Measurements from ENCODE around the gene ZDHHC18.
"Not testable (repeated sequence)": the region's sequence is repeated elsewhere in the genome, so short reads cannot be mapped to it uniquely, and the experiment has no call there.

The ZDHHC18 gene

GRCh38 chr1:26837665-26838064 is 11.2 kb downstream of the ZDHHC18 start:
- not testable (repeated sequence) for DNase-seq

DNA sequence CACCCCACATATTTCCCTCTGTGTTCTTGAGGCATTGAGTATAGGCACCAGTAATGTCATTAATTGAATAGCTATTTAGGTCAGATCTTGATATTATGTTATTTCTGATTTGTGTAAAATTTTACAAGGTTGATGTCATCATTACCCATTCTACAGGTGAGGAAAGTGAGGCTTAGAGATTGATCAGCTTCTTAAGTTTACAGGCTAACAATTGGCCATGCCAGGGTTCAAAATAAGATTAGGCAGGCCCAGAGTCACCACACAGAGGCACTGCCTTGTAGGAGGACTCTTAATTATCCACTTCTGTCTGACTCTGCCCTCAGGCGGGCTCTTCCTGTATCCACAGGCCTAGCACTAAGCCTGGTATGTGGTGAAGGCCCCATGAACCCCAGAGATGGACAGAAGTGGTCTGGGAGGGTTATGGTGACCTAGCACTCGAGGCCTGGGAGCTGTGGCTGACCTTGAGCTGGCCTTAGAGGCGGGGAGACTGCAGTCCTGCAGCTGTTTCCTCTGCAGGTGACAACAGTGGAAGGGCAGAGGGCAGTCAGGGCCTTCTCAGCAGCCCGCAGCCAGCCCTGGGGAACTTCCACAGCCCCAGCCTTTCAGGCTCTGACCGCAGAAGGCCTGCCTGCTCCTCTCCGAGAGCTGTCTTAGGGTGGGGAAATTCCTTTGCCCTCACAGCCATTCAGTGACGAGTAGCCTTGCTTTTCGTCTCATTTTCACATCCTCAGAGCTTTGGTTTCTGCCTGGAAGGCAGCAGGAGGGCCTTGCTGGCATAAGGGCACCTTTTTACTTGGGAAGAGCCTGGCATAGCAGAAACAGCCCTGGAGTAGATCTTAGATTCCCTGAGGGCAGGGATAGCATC is 12.2 kb downstream of the ZDHHC18 start:
- peak; percentile 56 for DNase-seq

- no peak for DNase-seq
These were observed 12.8 kb downstream of the ZDHHC18 start for GRCh38 chr1:26839339-26839722.

GRCh38 chr1:26839779-26840178 is 13.3 kb downstream of the ZDHHC18 start:
- DNase-seq: no peak

GRCh38 chr1:26844424-26845196 is 18.1 kb downstream of the ZDHHC18 start:
- DNase-seq: no peak

- not testable (repeated sequence) for DNase-seq
These were observed 21.3 kb downstream of the ZDHHC18 start for GRCh38 chr1:26847826-26848225.

- no peak for DNase-seq
These were observed 22.0 kb downstream of the ZDHHC18 start for GRCh38 chr1:26848499-26848898.

- no peak for DNase-seq
These were observed 22.7 kb downstream of the ZDHHC18 start for GRCh38 chr1:26848941-26849774.

DNA sequence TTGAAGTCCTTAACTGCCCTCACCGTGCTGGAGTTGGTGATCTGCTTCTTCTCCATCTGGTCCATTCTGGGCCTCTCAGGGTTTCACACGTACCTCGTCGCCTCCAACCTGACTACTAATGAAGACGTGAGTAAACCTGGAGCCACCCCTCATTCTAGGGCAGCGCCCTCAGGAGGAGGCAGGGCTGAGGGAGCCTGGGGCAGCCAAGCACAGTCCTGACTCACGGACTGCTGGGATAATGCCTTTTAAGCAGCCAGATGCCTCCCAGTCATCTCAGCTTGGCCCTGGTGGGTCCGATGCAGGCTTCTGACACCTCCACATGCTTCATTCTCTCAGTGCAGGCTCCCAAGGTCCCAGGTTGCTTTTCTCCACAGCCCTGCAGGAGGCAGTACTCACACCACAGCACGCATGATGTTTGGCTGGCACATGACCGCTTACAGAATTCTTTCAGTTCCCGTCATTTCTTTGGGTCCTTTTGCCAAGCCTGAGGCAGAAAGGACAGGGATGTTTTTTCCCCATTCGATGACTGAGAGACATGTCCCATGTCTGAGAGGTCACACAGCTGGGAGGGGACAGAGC is 24.7 kb downstream of the ZDHHC18 start:
- DNase-seq: no peak

DNA sequence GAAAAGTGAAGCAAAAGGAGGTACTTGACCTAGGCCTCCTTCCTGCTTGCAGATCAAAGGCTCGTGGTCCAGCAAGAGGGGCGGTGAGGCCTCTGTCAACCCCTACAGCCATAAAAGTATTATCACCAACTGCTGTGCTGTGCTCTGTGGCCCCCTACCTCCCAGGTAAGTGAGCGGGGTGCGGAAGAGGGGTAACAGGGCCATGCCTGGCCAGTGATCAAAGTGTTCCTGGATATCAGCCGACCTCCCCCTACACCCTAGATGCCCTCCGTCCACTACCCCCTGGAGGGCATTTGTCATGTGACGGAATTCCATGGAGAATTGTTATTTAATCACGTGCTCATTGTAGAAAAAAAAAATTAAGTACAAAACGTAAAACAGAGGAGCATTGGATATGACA is 26.2 kb downstream of the ZDHHC18 start:
- DNase-seq: no peak

GRCh38 chr1:26853156-26853555 is 26.7 kb downstream of the ZDHHC18 start:
- peak; percentile 79 for DNase-seq

DNA sequence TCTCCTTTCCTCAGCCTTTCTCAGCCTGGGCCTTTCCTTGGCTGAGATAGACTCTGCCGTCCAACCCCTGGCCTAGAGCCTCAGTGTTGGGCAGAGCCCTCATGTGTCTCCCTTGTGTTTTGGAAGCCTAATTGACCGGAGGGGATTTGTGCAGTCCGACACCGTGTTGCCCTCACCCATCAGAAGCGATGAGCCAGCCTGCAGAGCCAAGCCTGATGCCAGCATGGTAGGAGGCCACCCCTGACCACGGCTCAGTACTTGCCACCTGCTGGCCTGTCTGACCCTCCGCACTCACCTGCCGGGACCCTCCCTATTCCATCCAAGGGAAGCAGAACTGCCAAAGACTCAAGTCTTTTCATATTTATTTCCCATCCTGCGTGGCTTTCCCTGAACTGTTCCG is 27.1 kb downstream of the ZDHHC18 start:
- DNase-seq: no peak

DNA sequence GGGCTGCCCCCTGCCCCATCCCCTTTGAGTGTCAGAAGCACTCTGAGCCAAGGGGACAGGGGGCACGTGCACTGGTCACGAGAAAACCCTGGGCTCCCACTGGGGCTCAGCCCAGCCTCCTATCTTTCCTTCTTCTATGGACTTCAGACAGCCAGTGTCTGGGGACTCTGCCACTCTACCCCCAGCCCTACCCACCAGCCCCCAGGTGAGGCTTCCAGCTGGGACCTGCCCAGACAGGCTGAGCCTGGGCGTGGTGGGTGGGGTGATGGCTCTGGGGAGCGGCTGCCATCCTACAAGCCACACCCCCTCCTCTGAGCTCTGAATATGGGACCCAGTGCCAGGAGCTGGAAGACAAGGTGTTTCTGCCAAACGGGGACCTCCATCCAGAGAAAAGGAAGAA is 28.4 kb downstream of the ZDHHC18 start:
- DNase-seq: no peak

- DNase-seq: no peak
These were observed 29.1 kb downstream of the ZDHHC18 start for GRCh38 chr1:26855636-26856035.

GRCh38 chr1:26856181-26856580 is 29.7 kb downstream of the ZDHHC18 start:
- DNase-seq: no peak

GRCh38 chr1:26856604-26857469 is 30.3 kb downstream of the ZDHHC18 start:
- no peak for DNase-seq

GRCh38 chr1:26857473-26858060 is 31.1 kb downstream of the ZDHHC18 start:
- DNase-seq: no peak

GRCh38 chr1:26858160-26858559 is 31.7 kb downstream of the ZDHHC18 start:
- no peak for DNase-seq

- DNase-seq: no peak
These were observed 32.6 kb downstream of the ZDHHC18 start for GRCh38 chr1:26858891-26859640.

DNA sequence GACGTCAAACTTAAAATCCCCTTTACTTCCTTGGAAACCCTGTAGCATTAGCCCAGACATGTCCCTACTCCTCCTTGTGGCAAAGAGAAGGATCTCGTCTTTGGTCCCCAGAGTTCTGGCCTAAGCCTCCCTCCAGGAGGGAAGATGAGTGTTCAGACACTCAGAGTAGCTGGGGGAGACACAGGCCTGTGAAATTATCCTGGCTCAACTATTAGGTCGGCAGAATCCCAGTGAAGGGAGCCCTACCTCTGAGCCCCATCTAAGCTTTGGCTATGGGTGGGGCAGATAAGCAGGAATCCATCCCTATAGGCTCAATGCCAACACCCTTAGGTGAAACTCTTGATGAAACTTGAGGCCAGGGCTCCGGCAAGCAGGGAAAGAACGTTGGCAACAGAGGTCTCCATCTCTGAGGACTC is 34.8 kb downstream of the ZDHHC18 start:
- no peak for DNase-seq
